ENCODE results near the gene NLRP12. TPM values are rescaled to one million over a fixed set of nuclear protein-coding genes. Genes with fewer than 3 reads are reported as not detected.
"Not testable (repeated sequence)": the region's sequence is repeated elsewhere in the genome, so short reads cannot be mapped to it uniquely, and the experiment has no call there.

The NLRP12 gene
- total and polyA plus RNA-seq, 4 donors, result 1.3 to 2.2 (median 1.3) TPM; not detected in 1

DNA sequence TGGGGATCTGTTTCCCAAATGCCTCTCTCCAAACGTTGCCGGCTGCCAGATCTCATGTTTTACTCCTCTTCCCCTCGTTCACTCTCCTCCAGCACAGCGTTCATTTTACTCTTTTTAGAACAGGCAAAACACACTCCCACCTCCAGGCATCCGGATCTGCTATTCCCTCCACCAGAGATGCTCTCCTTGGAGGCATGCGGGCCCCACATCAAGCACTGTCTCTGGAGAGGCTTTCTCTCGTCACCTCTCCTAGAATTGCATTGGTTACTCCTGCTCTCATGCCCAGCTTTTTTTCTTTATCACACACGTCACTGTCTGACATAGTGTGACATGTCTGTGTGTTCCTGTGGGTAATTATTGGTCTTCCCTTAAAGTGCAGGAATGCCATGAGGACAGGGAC is 23.4 kb upstream of the NLRP12 start:
- no peak overlapping the region for H3K27ac ChIP-seq (ENCODE audit: low read depth in 1 of 2, low read length in 2 of 2)
- H3K36me3 ChIP-seq (ENCODE audit: control insufficient read depth in 1 of 2, insufficient read depth in 2 of 2, low read length in 1 of 2), result no peaks in the 10 kb centered on the region
- DNase-seq (no peak), ATAC-seq (ENCODE audit: low FRiP score) (no peak)
- no peak overlapping the region for H3K4me3 ChIP-seq (ENCODE audit: low read length in 2 of 2)
- H3K27me3 ChIP-seq (ENCODE audit: control insufficient read depth in 1 of 2, insufficient read depth in 2 of 2, low read length in 1 of 2), result no peaks in the 10 kb centered on the region
- H3K9me3 ChIP-seq (ENCODE audit: control insufficient read depth, low read length), result no peaks in the 10 kb centered on the region
- intact Hi-C loops (cut with DNase I), result loop anchor here in 1 of 2 donors (10.0 kb wide), 1 partner anchor 257 kb away; the partner anchor contains the start of genes NDUFA3 and OSCAR
- no peaks in the 10 kb centered on the region for H3K4me1 ChIP-seq (ENCODE audit: control insufficient read depth in 1 of 2, insufficient read depth in 2 of 2, low read length in 2 of 2)
- 28 to 30% methylated on average over 8 of the region's 8 CpGs for WGBS, 2 donors

DNA sequence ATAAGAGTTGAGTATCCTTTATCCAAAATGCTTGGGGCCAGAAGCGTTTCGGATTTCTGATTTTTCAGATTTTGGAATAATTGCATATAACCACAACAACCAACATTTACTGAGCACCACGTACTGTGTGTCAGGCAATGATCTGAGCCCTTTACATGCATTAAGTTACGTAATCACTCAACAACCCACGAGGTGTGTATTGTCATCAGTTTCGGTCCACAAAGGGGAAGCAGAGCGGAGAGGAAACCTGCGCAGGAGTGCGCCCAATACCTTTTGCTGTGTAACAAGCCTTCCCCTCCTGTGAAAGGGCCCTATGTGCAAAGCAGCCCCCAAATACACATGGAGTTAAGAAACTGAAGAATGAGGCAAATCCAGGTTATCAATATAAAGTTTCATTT is 20.7 kb upstream of the NLRP12 start:
- no peaks in the 10 kb centered on the region for H3K27me3 ChIP-seq (ENCODE audit: control insufficient read depth in 1 of 2, insufficient read depth in 2 of 2, low read length in 1 of 2)
- no peaks in the 10 kb centered on the region for H3K4me1 ChIP-seq (ENCODE audit: control insufficient read depth in 1 of 2, insufficient read depth in 2 of 2, low read length in 2 of 2)
- intact Hi-C loops (cut with DNase I), result loop anchor here (5.0 to 10.0 kb wide), 2 partner anchors 177 to 260 kb away; partner anchors contain the start of genes NDUFA3 (in 1 of the 2) and OSCAR (in 1 of the 2)
- no peak overlapping the region for H3K4me3 ChIP-seq (ENCODE audit: low read length in 2 of 2)
- no peak overlapping the region for H3K27ac ChIP-seq (ENCODE audit: low read depth in 1 of 2, low read length in 2 of 2)
- H3K9me3 ChIP-seq (ENCODE audit: control insufficient read depth, low read length), result no peaks in the 10 kb centered on the region
- 88 to 90% methylated on average over 9 of the region's 9 CpGs for WGBS, 2 donors
- no peak for ATAC-seq (ENCODE audit: low FRiP score)
- H3K36me3 ChIP-seq (ENCODE audit: control insufficient read depth in 1 of 2, insufficient read depth in 2 of 2, low read length in 1 of 2), result no peaks in the 10 kb centered on the region
- no peak for DNase-seq

DNA sequence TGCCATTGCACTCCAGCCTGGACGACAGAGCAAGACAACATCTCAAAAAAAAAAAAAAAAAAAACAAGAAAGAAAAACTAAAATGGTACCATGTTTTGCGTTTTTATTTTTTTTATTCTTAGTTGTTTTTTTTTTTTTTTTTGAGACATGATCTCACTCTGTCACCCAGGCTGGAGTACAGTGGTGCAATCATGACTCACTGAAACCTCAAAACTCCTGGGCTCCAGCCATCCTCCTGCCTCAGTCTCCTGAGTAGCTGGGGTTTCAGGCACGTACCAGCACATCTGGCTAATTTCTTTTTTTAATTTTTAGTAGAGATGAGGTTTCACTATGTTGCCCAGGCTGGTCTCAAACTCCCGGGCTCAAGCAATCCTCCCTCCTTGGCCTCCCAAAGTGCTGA is 16.8 kb upstream of the NLRP12 start:
- not testable (repeated sequence) for H3K4me1 ChIP-seq (ENCODE audit: control insufficient read depth in 1 of 2, insufficient read depth in 2 of 2, low read length in 2 of 2); H3K27ac ChIP-seq (ENCODE audit: low read depth in 1 of 2, low read length in 2 of 2); DNase-seq; H3K27me3 ChIP-seq (ENCODE audit: control insufficient read depth in 1 of 2, insufficient read depth in 2 of 2, low read length in 1 of 2); H3K36me3 ChIP-seq (ENCODE audit: control insufficient read depth in 1 of 2, insufficient read depth in 2 of 2, low read length in 1 of 2); H3K9me3 ChIP-seq (ENCODE audit: control insufficient read depth, low read length); H3K4me3 ChIP-seq (ENCODE audit: low read length in 2 of 2); ATAC-seq (ENCODE audit: low FRiP score)
- 63 to 64% methylated on average over 4 of the region's 4 CpGs for WGBS, 2 donors
- intact Hi-C loops (cut with DNase I), result loop anchor here (5.0 to 10.0 kb wide), 2 partner anchors 181 to 264 kb away; partner anchors contain the start of genes NDUFA3 (in 1 of the 2) and OSCAR (in 1 of the 2)

DNA sequence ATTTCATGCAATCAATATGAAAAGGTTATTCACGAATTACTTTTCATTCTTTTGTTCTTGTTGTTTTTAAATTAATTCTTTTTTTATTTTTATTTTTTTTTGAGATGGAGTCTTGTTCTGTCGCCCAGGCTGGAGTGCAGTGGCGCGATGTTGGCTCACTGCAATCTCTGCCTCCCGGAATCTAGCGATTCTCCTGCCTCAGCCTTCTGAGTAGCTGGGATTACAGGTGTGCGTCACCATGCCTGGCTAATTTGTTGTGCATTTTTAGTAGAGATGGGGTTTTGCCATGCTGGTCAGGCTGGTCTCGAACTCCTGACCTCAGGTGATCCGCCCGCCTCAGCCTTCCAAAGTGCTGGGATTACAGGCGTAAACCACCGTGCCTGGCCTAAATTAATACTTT is 16.1 kb upstream of the NLRP12 start:
- not testable (repeated sequence) for DNase-seq; H3K27ac ChIP-seq (ENCODE audit: low read depth in 1 of 2, low read length in 2 of 2); H3K4me3 ChIP-seq (ENCODE audit: low read length in 2 of 2); ATAC-seq (ENCODE audit: low FRiP score); H3K9me3 ChIP-seq (ENCODE audit: control insufficient read depth, low read length); H3K36me3 ChIP-seq (ENCODE audit: control insufficient read depth in 1 of 2, insufficient read depth in 2 of 2, low read length in 1 of 2); H3K27me3 ChIP-seq (ENCODE audit: control insufficient read depth in 1 of 2, insufficient read depth in 2 of 2, low read length in 1 of 2); H3K4me1 ChIP-seq (ENCODE audit: control insufficient read depth in 1 of 2, insufficient read depth in 2 of 2, low read length in 2 of 2)
- 90 to 97% methylated on average over 12 of the region's 12 CpGs for WGBS, 2 donors
- intact Hi-C loops (cut with DNase I), result loop anchor here (5.0 to 10.0 kb wide), 2 partner anchors 182 to 265 kb away; partner anchors contain the start of genes NDUFA3 (in 1 of the 2) and OSCAR (in 1 of the 2)

DNA sequence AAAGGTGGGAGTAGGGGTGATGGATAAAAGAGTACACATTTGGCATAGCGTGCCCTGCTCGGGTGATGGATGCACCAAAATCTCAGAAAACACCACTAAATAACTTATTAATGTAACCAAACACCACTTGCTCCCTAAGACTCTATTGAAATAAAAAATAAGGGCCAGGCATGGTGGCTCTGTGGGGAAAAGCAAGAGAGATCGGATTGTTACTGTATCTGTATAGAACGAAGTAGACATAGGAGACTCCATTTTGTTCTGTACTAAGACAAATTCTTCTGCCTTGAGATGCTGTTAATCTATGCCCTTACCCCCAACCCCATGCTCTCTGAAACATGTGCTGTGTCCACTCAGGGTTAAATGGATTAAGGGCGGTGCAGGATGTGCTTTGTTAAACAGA is 14.3 kb upstream of the NLRP12 start:
- H3K4me1 ChIP-seq (ENCODE audit: control insufficient read depth in 1 of 2, insufficient read depth in 2 of 2, low read length in 2 of 2); DNase-seq; ATAC-seq (ENCODE audit: low FRiP score); H3K9me3 ChIP-seq (ENCODE audit: control insufficient read depth, low read length); intact Hi-C loops (cut with DNase I); H3K4me3 ChIP-seq (ENCODE audit: low read length in 2 of 2); H3K27ac ChIP-seq (ENCODE audit: low read depth in 1 of 2, low read length in 2 of 2); H3K36me3 ChIP-seq (ENCODE audit: control insufficient read depth in 1 of 2, insufficient read depth in 2 of 2, low read length in 1 of 2); H3K27me3 ChIP-seq (ENCODE audit: control insufficient read depth in 1 of 2, insufficient read depth in 2 of 2, low read length in 1 of 2): not testable (repeated sequence)
- WGBS, 2 donors, result 62 to 66% methylated on average over 5 of the region's 5 CpGs

DNA sequence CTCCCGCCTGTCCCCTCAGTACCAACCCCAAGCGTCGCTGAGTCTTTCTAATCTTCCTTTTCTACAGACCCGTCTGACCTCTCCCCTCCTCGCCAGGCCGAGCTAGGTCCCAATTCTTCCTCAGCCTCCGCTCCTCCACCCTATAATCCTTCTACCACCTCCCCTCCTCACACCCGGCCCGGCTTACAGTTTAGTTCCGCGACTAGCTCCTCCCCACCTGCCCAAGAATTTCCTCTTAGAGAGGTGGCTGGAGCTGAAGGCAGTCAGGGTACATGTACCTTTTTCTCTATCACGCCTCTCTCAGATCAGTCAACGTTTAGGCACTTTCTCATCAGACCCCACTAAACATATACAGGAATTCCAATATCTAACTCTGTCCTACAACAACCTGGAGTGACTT is 8.7 kb upstream of the NLRP12 start:
- intact Hi-C loops (cut with DNase I); ATAC-seq (ENCODE audit: low FRiP score); DNase-seq; H3K27me3 ChIP-seq (ENCODE audit: control insufficient read depth in 1 of 2, insufficient read depth in 2 of 2, low read length in 1 of 2); H3K9me3 ChIP-seq (ENCODE audit: control insufficient read depth, low read length); H3K36me3 ChIP-seq (ENCODE audit: control insufficient read depth in 1 of 2, insufficient read depth in 2 of 2, low read length in 1 of 2); H3K4me1 ChIP-seq (ENCODE audit: control insufficient read depth in 1 of 2, insufficient read depth in 2 of 2, low read length in 2 of 2); H3K4me3 ChIP-seq (ENCODE audit: low read length in 2 of 2); H3K27ac ChIP-seq (ENCODE audit: low read depth in 1 of 2, low read length in 2 of 2): not testable (repeated sequence)
- WGBS, 2 donors, result 13 to 15% methylated on average over 9 to 10 of the region's 13 CpGs

DNA sequence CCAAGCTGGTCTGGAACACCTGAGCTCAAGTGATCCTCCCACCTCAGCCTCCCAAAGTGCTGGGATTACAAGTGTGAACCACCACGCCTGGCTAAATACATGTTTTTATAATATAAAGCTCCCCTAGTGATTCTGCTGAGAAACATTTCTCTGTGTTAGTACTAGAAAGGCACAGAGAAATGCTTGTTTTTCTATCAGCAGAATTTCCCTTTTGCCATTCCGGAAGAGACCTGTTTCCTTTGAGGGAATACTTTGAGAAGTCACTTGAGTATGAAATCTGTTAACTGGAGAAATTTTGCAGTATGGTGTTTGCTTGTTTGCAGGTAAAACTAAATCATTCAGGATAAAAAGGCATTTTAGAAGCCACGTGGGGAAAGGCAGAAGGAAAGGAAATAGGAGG is 4.4 kb upstream of the NLRP12 start:
- DNase-seq (no peak), ATAC-seq (ENCODE audit: low FRiP score) (no peak)
- Histone ChIP-seq H3K36me3 (ENCODE audit: control insufficient read depth in 1 of 2, insufficient read depth in 2 of 2, low read length in 1 of 2) (no peaks in the 10 kb centered on the region), H3K4me3 (ENCODE audit: low read length in 2 of 2) (no peak overlapping the region), H3K4me1 (ENCODE audit: control insufficient read depth in 1 of 2, insufficient read depth in 2 of 2, low read length in 2 of 2) (no peaks in the 10 kb centered on the region), H3K27ac (ENCODE audit: low read depth in 1 of 2, low read length in 2 of 2) (no peak overlapping the region), H3K9me3 (ENCODE audit: control insufficient read depth, low read length) (no peaks in the 10 kb centered on the region), H3K27me3 (ENCODE audit: control insufficient read depth in 1 of 2, insufficient read depth in 2 of 2, low read length in 1 of 2) (no peaks in the 10 kb centered on the region)
- intact Hi-C loops (cut with DNase I), result no loop called here
- WGBS, 2 donors, result 54 to 64% methylated on average over 3 of the region's 3 CpGs

DNA sequence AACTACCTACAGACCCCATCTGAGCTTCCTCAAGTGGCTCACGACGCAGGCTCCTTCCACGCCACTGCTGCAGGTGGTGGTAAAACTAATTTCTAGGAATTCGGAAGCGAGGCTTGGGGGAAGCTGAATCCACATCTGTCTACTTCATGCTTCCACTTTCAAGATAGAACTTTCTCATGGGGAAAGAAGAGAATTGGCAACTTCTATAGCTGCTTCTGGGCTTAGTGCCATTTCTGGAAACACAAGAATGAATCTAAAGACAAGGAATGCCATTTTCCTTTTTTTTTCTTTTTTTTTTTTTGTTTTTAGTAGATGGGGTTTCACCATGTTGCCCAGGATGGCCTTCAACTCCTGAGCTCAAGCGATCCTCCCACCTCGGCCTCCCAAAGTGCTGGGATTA is 2.8 kb upstream of the NLRP12 start:
- Histone ChIP-seq H3K4me1 (ENCODE audit: control insufficient read depth in 1 of 2, insufficient read depth in 2 of 2, low read length in 2 of 2) (no peaks in the 10 kb centered on the region), H3K27me3 (ENCODE audit: control insufficient read depth in 1 of 2, insufficient read depth in 2 of 2, low read length in 1 of 2) (no peaks in the 10 kb centered on the region), H3K4me3 (ENCODE audit: low read length in 2 of 2) (no peak overlapping the region), H3K9me3 (ENCODE audit: control insufficient read depth, low read length) (no peaks in the 10 kb centered on the region), H3K36me3 (ENCODE audit: control insufficient read depth in 1 of 2, insufficient read depth in 2 of 2, low read length in 1 of 2) (no peaks in the 10 kb centered on the region), H3K27ac (ENCODE audit: low read depth in 1 of 2, low read length in 2 of 2) (no peak overlapping the region)
- DNase-seq (no peak), ATAC-seq (ENCODE audit: low FRiP score) (no peak)
- 64% methylated on average over 7 of the region's 7 CpGs for WGBS, 2 donors
- intact Hi-C loops (cut with DNase I), result no loop called here

DNA sequence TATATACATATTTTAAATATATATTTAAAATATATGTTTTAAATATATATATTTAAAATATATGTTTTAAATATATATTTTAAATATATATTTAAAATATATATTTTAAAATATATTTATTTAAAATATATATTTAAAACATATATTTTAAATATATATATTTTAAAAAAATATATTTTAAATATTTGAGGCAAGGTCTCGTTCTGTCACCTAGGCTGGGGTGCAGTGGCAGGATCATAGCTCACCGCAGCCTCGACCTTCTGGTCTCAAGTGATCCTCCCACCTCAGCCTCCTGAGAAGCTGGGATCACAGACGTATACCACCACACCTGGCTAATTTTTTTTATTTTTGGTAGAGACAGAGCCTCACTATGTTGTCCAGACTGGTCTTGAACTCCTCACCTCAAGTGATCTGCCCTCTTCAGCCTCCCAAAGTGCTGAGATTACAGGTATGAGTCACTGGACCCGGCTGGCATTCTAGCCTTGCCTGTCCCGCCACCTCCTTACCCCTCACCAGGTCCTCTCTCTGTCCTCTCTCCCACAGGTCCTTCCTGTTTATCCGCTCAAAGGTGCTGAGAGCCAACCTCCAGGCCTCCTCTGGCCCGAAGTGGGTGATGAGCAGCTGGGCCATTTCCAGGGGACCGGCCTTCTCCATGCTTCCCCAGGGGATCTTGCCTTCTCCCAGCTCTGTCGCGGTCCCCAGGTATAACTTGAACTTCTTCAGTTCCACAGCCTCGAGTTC is 564 bp downstream of the NLRP12 start:
- Histone ChIP-seq H3K4me1 (ENCODE audit: control insufficient read depth in 1 of 2, insufficient read depth in 2 of 2, low read length in 2 of 2) (no peaks in the 10 kb centered on the region), H3K36me3 (ENCODE audit: control insufficient read depth in 1 of 2, insufficient read depth in 2 of 2, low read length in 1 of 2) (no peaks in the 10 kb centered on the region), H3K27ac (ENCODE audit: low read depth in 1 of 2, low read length in 2 of 2) (no peak overlapping the region), H3K9me3 (ENCODE audit: control insufficient read depth, low read length) (no peaks in the 10 kb centered on the region), H3K27me3 (ENCODE audit: control insufficient read depth in 1 of 2, insufficient read depth in 2 of 2, low read length in 1 of 2) (no peaks in the 10 kb centered on the region), H3K4me3 (ENCODE audit: low read length in 2 of 2) (no peak overlapping the region)
- 80 to 81% methylated on average over 12 of the region's 12 CpGs for WGBS, 2 donors
- intact Hi-C loops (cut with DNase I), result no loop called here
- ATAC-seq (ENCODE audit: low FRiP score), result no peak
- DNase-seq, result no peak
